ENCODE results near the gene SLFN11.

- TF ChIP-seq EZH2 (IDR thresholded peaks at IDR 0.05), result no peak
- no peak for TF ChIP-seq POLR2AphosphoS5 (IDR thresholded peaks at IDR 0.05; ENCODE audit: borderline replicate concordance, low read depth, low read length)
Measured at GRCh38 chr17:35374766-35375344, 1.4 kb upstream of the SLFN11 start.

Measured in SK-N-MC (cell line).